ENCODE results near the gene PPARGC1A.

The PPARGC1A gene

GRCh38 chr4:23932186-23932585 is 42.3 kb upstream of the PPARGC1A start:
- no peak overlapping the region for H3K27ac Mint-ChIP-seq
- H3K9me3 Mint-ChIP-seq, result no peaks in the 10 kb centered on the region
- no peaks in the 10 kb centered on the region for H3K27me3 Mint-ChIP-seq (ENCODE audit: low read depth, poor library complexity)
- no peak for TF ChIP-seq CTCF (IDR thresholded peaks at IDR 0.05)
- H3K4me1 Mint-ChIP-seq, result peaks cover 13% of the 10 kb centered on the region
- no peak overlapping the region for H3K4me3 Mint-ChIP-seq
- no peak for DNase-seq
- H3K36me3 Mint-ChIP-seq (ENCODE audit: low read depth), result no peaks in the 10 kb centered on the region

- no peaks in the 10 kb centered on the region for H3K9me3 Mint-ChIP-seq
- DNase-seq, result no peak
- H3K4me3 Mint-ChIP-seq, result no peak overlapping the region
- no peaks in the 10 kb centered on the region for H3K36me3 Mint-ChIP-seq (ENCODE audit: low read depth)
- H3K27ac Mint-ChIP-seq, result no peak overlapping the region
- TF ChIP-seq CTCF (IDR thresholded peaks at IDR 0.05), result no peak
- H3K27me3 Mint-ChIP-seq (ENCODE audit: low read depth, poor library complexity), result peaks cover 3% of the 10 kb centered on the region
- peaks cover 13% of the 10 kb centered on the region for H3K4me1 Mint-ChIP-seq
These were observed 41.6 kb upstream of the PPARGC1A start for GRCh38 chr4:23931489-23931830.

- Mint-ChIP-seq H3K9me3 (no peaks in the 10 kb centered on the region), H3K27ac (peak overlapping the region; percentile 7), H3K4me3 (no peak overlapping the region), H3K4me1 (peaks cover 13% of the 10 kb centered on the region), H3K27me3 (ENCODE audit: low read depth, poor library complexity) (peaks cover 7% of the 10 kb centered on the region), H3K36me3 (ENCODE audit: low read depth) (no peaks in the 10 kb centered on the region)
- DNase-seq, result peak; percentile 27
- TF ChIP-seq CTCF (IDR thresholded peaks at IDR 0.05), result no peak
These were observed 41.1 kb upstream of the PPARGC1A start for GRCh38 chr4:23930750-23931488.

GRCh38 chr4:23929248-23929647 is 39.4 kb upstream of the PPARGC1A start:
- Mint-ChIP-seq H3K36me3 (ENCODE audit: low read depth) (no peaks in the 10 kb centered on the region), H3K4me1 (peaks cover 13% of the 10 kb centered on the region), H3K4me3 (no peak overlapping the region), H3K9me3 (no peaks in the 10 kb centered on the region), H3K27me3 (ENCODE audit: low read depth, poor library complexity) (peaks cover 7% of the 10 kb centered on the region), H3K27ac (no peak overlapping the region)
- DNase-seq, result no peak
- no peak for TF ChIP-seq CTCF (IDR thresholded peaks at IDR 0.05)

- no peak overlapping the region for H3K27ac Mint-ChIP-seq
- peaks cover 11% of the 10 kb centered on the region for H3K27me3 Mint-ChIP-seq (ENCODE audit: low read depth, poor library complexity)
- no peaks in the 10 kb centered on the region for H3K36me3 Mint-ChIP-seq (ENCODE audit: low read depth)
- H3K4me1 Mint-ChIP-seq, result peaks cover 6% of the 10 kb centered on the region
- no peak for DNase-seq
- TF ChIP-seq CTCF (IDR thresholded peaks at IDR 0.05), result no peak
- no peak overlapping the region for H3K4me3 Mint-ChIP-seq
- H3K9me3 Mint-ChIP-seq, result no peaks in the 10 kb centered on the region
These were observed 34.7 kb upstream of the PPARGC1A start for GRCh38 chr4:23924556-23924955.

- DNase-seq, result no peak
- Mint-ChIP-seq H3K27ac (no peak overlapping the region), H3K4me3 (no peak overlapping the region), H3K4me1 (peaks cover 6% of the 10 kb centered on the region), H3K27me3 (ENCODE audit: low read depth, poor library complexity) (peaks cover 13% of the 10 kb centered on the region), H3K36me3 (ENCODE audit: low read depth) (no peaks in the 10 kb centered on the region), H3K9me3 (no peaks in the 10 kb centered on the region)
- no peak for TF ChIP-seq CTCF (IDR thresholded peaks at IDR 0.05)
These were observed 34.0 kb upstream of the PPARGC1A start for GRCh38 chr4:23923840-23924239.
